HEK293 (cell line): ENCODE results near the gene CHMP1A.

Experiments used
- CTCF ChIA-PET: fragments of 350-600 bp; formaldehyde crosslinking; extraction: SDS; loops from one replicate; lab custom pipeline; 2021; ENCODE audit warnings: antibody characterized with exemption; lab: Yijun Ruan, JAX
- POLR2A ChIA-PET: fragments of 300-600 bp; formaldehyde crosslinking; extraction: SDS; loops from one replicate; lab custom pipeline; 2020; ENCODE audit warnings: antibody characterized with exemption, inconsistent platforms; lab: Yijun Ruan, JAX
- H3K27ac ChIP-seq: fragments of 200-500 bp; sonication (Bioruptor generic); 2 replicates; pipeline ENCODE4 v1.5.1; 2014; ENCODE audit warnings: low read depth, low read length, control low read depth, inconsistent platforms; ENCODE audit errors: extremely low read depth
- H3K36me3 ChIP-seq, 2 experiments: fragments of 200-500 bp in 1 of 2; sonication (Bioruptor generic) in 1 of 2; 1 replicate in 1 of 2; 2 replicates in 1 of 2; pipeline ENCODE4 v1.5.1; 2014 to 2017; ENCODE audit warnings: inconsistent platforms in 2 of 2, low read length in 2 of 2; ENCODE audit not compliant: control insufficient read depth in 2 of 2, insufficient read depth in 1 of 2
- H3K4me1 ChIP-seq: fragments of 200-500 bp; sonication (Bioruptor generic); 2 replicates; pipeline ENCODE4 v1.5.1; 2014; ENCODE audit warnings: mild to moderate bottlenecking, low read length, inconsistent platforms; ENCODE audit not compliant: control insufficient read depth, insufficient read depth
- H3K4me3 ChIP-seq: 2 replicates; pipeline ENCODE4 v1.5.1; 2011; ENCODE audit warnings: low read depth, mild to moderate bottlenecking, control low read depth, low read length, moderate library complexity
- H3K9me3 ChIP-seq: fragments of 200-500 bp; sonication (Bioruptor generic); 2 replicates; pipeline ENCODE4 v1.5.1; 2014; ENCODE audit warnings: low read depth, low read length, inconsistent platforms; ENCODE audit not compliant: control insufficient read depth, insufficient read depth
- GLIS1 ChIP-seq: fragments of 450-650 bp; formaldehyde crosslinking; IDR thresholded peaks from 2 replicates; pipeline ENCODE4 v1.5.1; 2016; ENCODE audit warnings: missing biosample characterization, missing genetic modification characterization
- HIC1 ChIP-seq: fragments of 450-650 bp; formaldehyde crosslinking; IDR thresholded peaks from 2 replicates; pipeline ENCODE4 v1.5.1; 2016; ENCODE audit warnings: missing biosample characterization, missing genetic modification characterization
- IKZF3 ChIP-seq: fragments of 450-650 bp; IDR thresholded peaks from 2 replicates; pipeline ENCODE4 v1.5.0; 2018; ENCODE audit warnings: missing biosample characterization, mild to moderate bottlenecking, missing genetic modification characterization, moderate library complexity
- KLF1 ChIP-seq: fragments of 450-650 bp; formaldehyde crosslinking; IDR thresholded peaks from 2 replicates; pipeline ENCODE4 v1.5.1; 2016; ENCODE audit warnings: missing biosample characterization, missing genetic modification characterization
- OVOL3 ChIP-seq: fragments of 450-650 bp; formaldehyde crosslinking; IDR thresholded peaks from 2 replicates; pipeline ENCODE4 v1.5.1; 2016; ENCODE audit warnings: missing biosample characterization, missing genetic modification characterization
- RBAK ChIP-seq: fragments of 450-650 bp; formaldehyde crosslinking; IDR thresholded peaks from 2 replicates; pipeline ENCODE4 v1.5.1; 2016; ENCODE audit warnings: missing biosample characterization, missing genetic modification characterization
- SCRT1 ChIP-seq: fragments of 450-650 bp; formaldehyde crosslinking; IDR thresholded peaks from 2 replicates; pipeline ENCODE4 v1.5.1; 2016; ENCODE audit warnings: missing biosample characterization, missing genetic modification characterization, borderline replicate concordance
- SCRT2 ChIP-seq: fragments of 450-650 bp; formaldehyde crosslinking; IDR thresholded peaks from 2 replicates; pipeline ENCODE4 v1.5.1; 2016; ENCODE audit warnings: missing biosample characterization, missing genetic modification characterization
- SP2 ChIP-seq: fragments of 450-650 bp; formaldehyde crosslinking; IDR thresholded peaks from 2 replicates; pipeline ENCODE4 v1.5.1; 2016; ENCODE audit warnings: missing biosample characterization, missing genetic modification characterization
- TSHZ1 ChIP-seq: fragments of 450-650 bp; formaldehyde crosslinking; IDR thresholded peaks from 2 replicates; pipeline ENCODE4 v1.5.1; 2016; ENCODE audit warnings: missing biosample characterization, missing genetic modification characterization, borderline replicate concordance
- ZNF138 ChIP-seq: fragments of 450-650 bp; formaldehyde crosslinking; IDR thresholded peaks from 2 replicates; pipeline ENCODE4 v1.5.1; 2016; ENCODE audit warnings: missing biosample characterization, missing genetic modification characterization, borderline replicate concordance
- ZNF174 ChIP-seq: fragments of 450-650 bp; formaldehyde crosslinking; IDR thresholded peaks from 2 replicates; pipeline ENCODE4 v1.5.0; 2017; ENCODE audit warnings: missing biosample characterization, mild to moderate bottlenecking, missing genetic modification characterization
- ZNF223 ChIP-seq: fragments of 450-650 bp; formaldehyde crosslinking; IDR thresholded peaks from 2 replicates; pipeline ENCODE4 v1.5.1; 2016; ENCODE audit warnings: missing biosample characterization, missing genetic modification characterization
- ZNF670 ChIP-seq: fragments of 450-650 bp; formaldehyde crosslinking; IDR thresholded peaks from 2 replicates; pipeline ENCODE4 v1.5.1; 2016; ENCODE audit warnings: missing biosample characterization, missing genetic modification characterization, low read depth

Gene CHMP1A

GRCh38 chr16:89697161-89697615 lies 39.7 kb upstream of the CHMP1A start:
- H3K27ac ChIP-seq, result no peak overlapping the region
- H3K36me3 ChIP-seq, result peaks cover 0 to 59% of the 10 kb centered on the region in 2 experiments; a peak in 2 of 3 replicates
- ChIA-PET CTCF (no interaction called here), POLR2A (interaction anchor here (1.1 kb wide), 1 partner anchor 10 kb away, joined by 5 read pairs; no protein-coding TSS in a partner anchor)
- H3K9me3 ChIP-seq, result no peaks in the 10 kb centered on the region
- peaks cover 8% of the 10 kb centered on the region for H3K4me1 ChIP-seq
- TF ChIP-seq ZNF138 (tag by site-specific recombination) (no peak), SCRT1 (tag by site-specific recombination) (peak; percentile 77), KLF1 (tag by site-specific recombination) (0 out of 2 replicates have a peak, but pooled peaks have one; percentile 26), SCRT2 (peak; percentile 81), GLIS1 (tag by site-specific recombination) (peak; percentile 35; the same call in 1 of the 2 replicates)
- no peak overlapping the region for H3K4me3 ChIP-seq

GRCh38 chr16:89696670-89697128 lies 39.2 kb upstream of the CHMP1A start:
- POLR2A ChIA-PET, result interaction anchor here (1.0 to 1.9 kb wide), 3 partner anchors 9 to 10 kb away, joined by 5 to 10 read pairs (median 5); partner anchors contain the start of gene CDK10
- peaks cover 0 to 63% of the 10 kb centered on the region in 2 experiments; a peak in 2 of 3 replicates for H3K36me3 ChIP-seq

GRCh38 chr16:89695875-89696669 lies 38.6 kb upstream of the CHMP1A start:
- Histone ChIP-seq H3K4me1 (peaks cover 8% of the 10 kb centered on the region), H3K27ac (no peak overlapping the region), H3K9me3 (no peaks in the 10 kb centered on the region), H3K4me3 (no peak overlapping the region), H3K36me3 (peaks cover 0 to 69% of the 10 kb centered on the region in 2 experiments; a peak in 2 of 3 replicates)
- ChIA-PET POLR2A (interaction anchor here (1.0 to 1.9 kb wide), 2 partner anchors 9 to 10 kb away, joined by 5 to 10 read pairs; partner anchors contain the start of gene CDK10), CTCF (interaction anchor here (0.5 kb wide), 1 partner anchor 297 kb away, joined by 3 read pairs; no protein-coding TSS in a partner anchor)
- 0 out of 2 replicates have a peak, but pooled peaks have one; percentile 11 for TF ChIP-seq SP2
- 0 out of 2 replicates have a peak, but pooled peaks have one; percentile 35 for TF ChIP-seq HIC1
- no peak for TF ChIP-seq RBAK (tag by site-specific recombination)
- 0 out of 2 replicates have a peak, but pooled peaks have one; percentile 17 for TF ChIP-seq KLF1 (tag by site-specific recombination)
- TF ChIP-seq ZNF174 (tag by site-specific recombination), result no peak

More at GRCh38 chr16:89696670-89697128, 39.2 kb upstream of the CHMP1A start:
- H3K9me3 ChIP-seq, result no peaks in the 10 kb centered on the region
- H3K27ac ChIP-seq, result no peak overlapping the region
- CTCF ChIA-PET, result interaction anchor here (0.5 kb wide), 1 partner anchor 296 kb away, joined by 3 read pairs; no protein-coding TSS in a partner anchor
- H3K4me1 ChIP-seq, result peaks cover 8% of the 10 kb centered on the region
- TF ChIP-seq OVOL3 (no peak), IKZF3 (tag by site-specific recombination) (0 out of 2 replicates have a peak, but pooled peaks have one; percentile 7), TSHZ1 (no peak), ZNF223 (tag by site-specific recombination) (no peak), ZNF670 (tag by site-specific recombination) (no peak)
- no peak overlapping the region for H3K4me3 ChIP-seq
